H1 (cell line): ENCODE measurements around the gene IKZF2.

Experiments
- BCL11A ChIP-seq, 2 experiments: IDR thresholded peaks; one replicate each; pipeline ENCODE4 v1.6.1; 2011; ENCODE audit warnings: low read depth in 2 of 2, low read length in 2 of 2, mild to moderate bottlenecking in 2 of 2
- CREB1 ChIP-seq: IDR thresholded peaks from 2 replicates; pipeline ENCODE4 v1.6.1; 2012; ENCODE audit warnings: inconsistent platforms
- EZH2 ChIP-seq: fragments of 200-600 bp; sonication (generic); IDR thresholded peaks from 2 replicates; pipeline ENCODE4 v1.7.1; 2012; ENCODE audit warnings: low read depth, mild to moderate bottlenecking, moderate library complexity, low read length, inconsistent platforms; ENCODE audit not compliant: severe bottlenecking
- KDM1A ChIP-seq: fragments of 200-600, 300-600 bp; sonication (generic); IDR thresholded peaks from 2 replicates; pipeline ENCODE4 v1.7.1; 2016; ENCODE audit warnings: mild to moderate bottlenecking, low read length, borderline replicate concordance
- KDM5A ChIP-seq: fragments of 200-600 bp; IDR thresholded peaks from 2 replicates; pipeline ENCODE4 v1.7.1; 2012; ENCODE audit warnings: mild to moderate bottlenecking, low read length, inconsistent platforms, mixed read lengths
- POLR2A ChIP-seq, 2 experiments: IDR thresholded peaks; 1 replicate in 1 of 2; 2 replicates in 1 of 2; pipeline ENCODE4 v1.6.1; 2011; ENCODE audit warnings: low read depth in 2 of 2, low read length in 2 of 2, mild to moderate bottlenecking in 2 of 2; ENCODE audit errors: control extremely low read depth in 1 of 2
- ZNF274 ChIP-seq: IDR thresholded peaks from 2 replicates; pipeline ENCODE4 v1.7.0; 2012; ENCODE audit warnings: low read length, borderline replicate concordance; ENCODE audit errors: extremely low read depth
- TF ChIP-seq, protein P1 (sequence below), 3 experiments: IDR thresholded peaks; 1 replicate in 2 of 3; 2 replicates in 1 of 3; pipeline versions ENCODE4 v1.5.1 to v1.6.1; 2011; ENCODE audit warnings: low read length in 3 of 3, mild to moderate bottlenecking in 3 of 3, inconsistent platforms in 2 of 3, low read depth in 1 of 3, moderate library complexity in 1 of 3; ENCODE audit not compliant: insufficient read depth in 1 of 3; ENCODE audit errors: control extremely low read depth in 1 of 3
- TF ChIP-seq, protein P2 (sequence below): IDR thresholded peaks from 2 replicates; pipeline ENCODE4 v1.6.1; 2012; ENCODE audit warnings: low read length, inconsistent platforms

DNA sequence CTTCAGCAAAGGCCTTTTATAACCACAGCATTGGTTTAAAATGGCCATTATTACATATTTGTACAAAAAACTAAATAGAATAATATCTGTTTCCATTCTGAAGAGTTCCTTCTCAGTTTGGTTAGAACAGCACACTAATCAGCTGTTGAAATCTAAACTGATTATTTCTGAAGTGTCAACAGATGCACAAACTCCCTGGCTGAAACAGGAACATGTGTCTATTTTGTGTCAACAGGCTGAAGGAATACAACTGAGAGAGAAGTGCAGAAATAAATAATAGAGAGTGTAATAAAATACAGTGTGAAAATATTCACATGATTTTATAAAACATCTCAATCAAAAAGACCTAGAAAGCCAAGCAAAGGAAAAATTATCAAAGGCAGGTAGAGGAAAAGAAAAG lies 29.7 kb downstream of the IKZF2 start:
- TF ChIP-seq, protein P1, sequence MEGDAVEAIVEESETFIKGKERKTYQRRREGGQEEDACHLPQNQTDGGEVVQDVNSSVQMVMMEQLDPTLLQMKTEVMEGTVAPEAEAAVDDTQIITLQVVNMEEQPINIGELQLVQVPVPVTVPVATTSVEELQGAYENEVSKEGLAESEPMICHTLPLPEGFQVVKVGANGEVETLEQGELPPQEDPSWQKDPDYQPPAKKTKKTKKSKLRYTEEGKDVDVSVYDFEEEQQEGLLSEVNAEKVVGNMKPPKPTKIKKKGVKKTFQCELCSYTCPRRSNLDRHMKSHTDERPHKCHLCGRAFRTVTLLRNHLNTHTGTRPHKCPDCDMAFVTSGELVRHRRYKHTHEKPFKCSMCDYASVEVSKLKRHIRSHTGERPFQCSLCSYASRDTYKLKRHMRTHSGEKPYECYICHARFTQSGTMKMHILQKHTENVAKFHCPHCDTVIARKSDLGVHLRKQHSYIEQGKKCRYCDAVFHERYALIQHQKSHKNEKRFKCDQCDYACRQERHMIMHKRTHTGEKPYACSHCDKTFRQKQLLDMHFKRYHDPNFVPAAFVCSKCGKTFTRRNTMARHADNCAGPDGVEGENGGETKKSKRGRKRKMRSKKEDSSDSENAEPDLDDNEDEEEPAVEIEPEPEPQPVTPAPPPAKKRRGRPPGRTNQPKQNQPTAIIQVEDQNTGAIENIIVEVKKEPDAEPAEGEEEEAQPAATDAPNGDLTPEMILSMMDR (IDR thresholded peaks at IDR 0.05; ENCODE audit: control extremely low read depth in 1 of 3, insufficient read depth in 1 of 3, low read depth in 1 of 3, low read length in 3 of 3) = no peak
- TF ChIP-seq ZNF274 = no peak
- no peak for TF ChIP-seq CREB1
- TF ChIP-seq, protein P2, sequence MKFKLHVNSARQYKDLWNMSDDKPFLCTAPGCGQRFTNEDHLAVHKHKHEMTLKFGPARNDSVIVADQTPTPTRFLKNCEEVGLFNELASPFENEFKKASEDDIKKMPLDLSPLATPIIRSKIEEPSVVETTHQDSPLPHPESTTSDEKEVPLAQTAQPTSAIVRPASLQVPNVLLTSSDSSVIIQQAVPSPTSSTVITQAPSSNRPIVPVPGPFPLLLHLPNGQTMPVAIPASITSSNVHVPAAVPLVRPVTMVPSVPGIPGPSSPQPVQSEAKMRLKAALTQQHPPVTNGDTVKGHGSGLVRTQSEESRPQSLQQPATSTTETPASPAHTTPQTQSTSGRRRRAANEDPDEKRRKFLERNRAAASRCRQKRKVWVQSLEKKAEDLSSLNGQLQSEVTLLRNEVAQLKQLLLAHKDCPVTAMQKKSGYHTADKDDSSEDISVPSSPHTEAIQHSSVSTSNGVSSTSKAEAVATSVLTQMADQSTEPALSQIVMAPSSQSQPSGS = no peak
- TF ChIP-seq BCL11A (IDR thresholded peaks at IDR 0.05; ENCODE audit: low read depth in 2 of 2, low read length in 2 of 2) = no peak
- TF ChIP-seq POLR2A (IDR thresholded peaks at IDR 0.05; ENCODE audit: control extremely low read depth in 1 of 2, low read depth in 2 of 2, low read length in 2 of 2) = no peak
- TF ChIP-seq KDM1A = no peak
- no peak for TF ChIP-seq EZH2
- no peak for TF ChIP-seq KDM5A
